Pancreas (tissue), 10 donors: ENCODE measurements around the gene SPATA2L. TPM values are rescaled to one million over a fixed set of nuclear protein-coding genes. Genes with fewer than 3 reads are reported as not detected.
"Not testable (repeated sequence)": the region's sequence is repeated elsewhere in the genome, so short reads cannot be mapped to it uniquely, and the experiment has no call there.

ENCODE experiments used
- ATAC-seq, 4 donors: fragments of 200-7000 bp; cut with Tn5 transposase; one replicate each; pipeline versions ENCODE4 v1.8.0 to v1.9.1; 2020; ENCODE audit warnings: mild to moderate bottlenecking in 4 of 4, moderate library complexity in 4 of 4
- DNase-seq, 6 donors: peaks; one replicate each; pipeline ENCODE4 v3.0.0-alpha.2; 2020
- FAIRE-seq: peaks from 2 replicates; lab custom pipeline; 2012; peaks lifted over from hg19 to GRCh38; lab: Jason Lieb, UNC
- H3K27ac ChIP-seq, 4 donors: fragments of 200-600 bp; sonication (generic); 1 replicate in 3 of 4; 2 replicates in 1 of 4; pipeline versions ENCODE4 v1.5.0 to v1.8.0; 2020
- H3K27me3 ChIP-seq, 4 donors: fragments of 200-600 bp; one replicate each; pipeline ENCODE4 v1.8.0; 2021
- H3K36me3 ChIP-seq, 3 donors: fragments of 200-600 bp; sonication (generic) in 1 of 3; one replicate each; pipeline versions ENCODE4 v1.5.0 to v1.8.0; 2020 to 2021
- H3K4me1 ChIP-seq, 3 donors: fragments of 200-600 bp; one replicate each; pipeline ENCODE4 v1.8.0; 2021
- H3K4me3 ChIP-seq, 4 donors: fragments of 200-600 bp; sonication (generic) in 2 of 4; one replicate each; pipeline versions ENCODE4 v1.5.0 to v1.8.0; 2020 to 2021
- H3K9me3 ChIP-seq, 4 donors: fragments of 200-600 bp; one replicate each; pipeline ENCODE4 v1.8.0; 2021
- CTCF ChIP-seq, 4 donors: fragments of 200-600 bp; sonication (generic) in 3 of 4; IDR thresholded peaks; one replicate each; pipeline versions ENCODE4 v1.5.0 to v1.8.0; 2021; ENCODE audit warnings: antibody characterized with exemption in 4 of 4
- WGBS, 2 donors: extraction: QIAGEN DNeasy Blood & Tissue Kit; methylation state at CpG; one replicate each; pipeline ENCODE4 v1.1.7; 2013; 5-methylcytosine and 5-hydroxymethylcytosine counted together
- intact Hi-C, 3 donors: fragments of 100-400 bp; cut with DNase I; formaldehyde crosslinking; loops; one replicate each; pipeline versions ENCODE4 v1.11.1 to v1.14.2; 2022
- polyA plus RNA-seq, 2 donors: library from polyadenylated mRNA; stranded (reverse); fragments of 200-250 nt; gene quantifications; one replicate each; pipeline ENCODE4 v1.2.3, GENCODE V29; 2013
- total RNA-seq, 6 donors: library from RNA; stranded (reverse); fragmentation: NEBNext Ultra II Directional in 4 of 6; extraction: Animal tissue kit (Norgen Biotek cat#: 25700) in 4 of 6; gene quantifications; one replicate each; pipeline versions ENCODE4 v1.2.1 to v1.2.4, GENCODE V29; 2021 to 2023
- donor health status: healthy with polysubstance abuse.
- donor health status: DM: no; HTN: no; CAD: no; lungs with moderate emphysema.
- donor health status: DM: no; HTN: no; CAD: no.
- donor health status: control.
- donor health status: control.
- donor health status: Bipolar disorder and iron deficiency.
- donor health status: DM: yes; HTN: yes; CAD: no.
- donor health status: DM: no; HTN: no; CAD: no.
- donor health status: DM: no; HTN: no; CAD: no.
- donor health status: DM: yes; HTN: yes; CAD: no.

SPATA2L gene
- total and polyA plus RNA-seq, 8 donors: 9.2 to 22.3 (median 13.5) TPM

GRCh38 chr16:89695086-89695874 lies 6.2 kb downstream of the SPATA2L start:
- H3K9me3 ChIP-seq: no peaks in the 10 kb centered on the region
- no peaks in the 10 kb centered on the region for H3K27me3 ChIP-seq
- no peak for TF ChIP-seq CTCF (IDR thresholded peaks at IDR 0.05)
- intact Hi-C loops: no loop called here
- peaks cover 0 to 7% (median 4%) of the 10 kb centered on the region in 3 donors for H3K4me1 ChIP-seq
- no peak overlapping the region for H3K27ac ChIP-seq
- ATAC-seq (no peak), FAIRE-seq (no peak), DNase-seq (peak in 3 of 6 donors; percentile 18 to 80 (median 40))
- WGBS, 2 donors: 87 to 89% methylated on average over 31 of the region's 31 CpGs
- H3K36me3 ChIP-seq: peaks cover 0 to 36% (median 32%) of the 10 kb centered on the region in 3 donors
- no peak overlapping the region for H3K4me3 ChIP-seq

GRCh38 chr16:89694784-89695085 lies 6.8 kb downstream of the SPATA2L start:
- FAIRE-seq, H3K27me3 ChIP-seq, H3K4me1 ChIP-seq, intact Hi-C loops, H3K9me3 ChIP-seq, H3K4me3 ChIP-seq, ATAC-seq, H3K27ac ChIP-seq: not testable (repeated sequence)
- WGBS, 2 donors: 94 to 95% methylated on average over 16 to 23 of the region's 23 CpGs
- peak in 3 of 6 donors; percentile 16 to 46 (median 28) for DNase-seq
- H3K36me3 ChIP-seq: peaks cover 0 to 36% (median 35%) of the 10 kb centered on the region in 3 donors

- H3K4me1 ChIP-seq: no peaks in the 10 kb centered on the region
- no peak for ATAC-seq
- peaks cover 0 to 36% (median 35%) of the 10 kb centered on the region in 3 donors for H3K36me3 ChIP-seq
- DNase-seq: peak in 2 of 6 donors; percentile 19 to 72
- TF ChIP-seq CTCF (IDR thresholded peaks at IDR 0.05): no peak
- no peaks in the 10 kb centered on the region for H3K27me3 ChIP-seq
- no peak overlapping the region for H3K4me3 ChIP-seq
- WGBS, 2 donors: 89 to 91% methylated on average over 32 of the region's 32 CpGs
- intact Hi-C loops: no loop called here
- no peak overlapping the region for H3K27ac ChIP-seq
- no peak for FAIRE-seq
- H3K9me3 ChIP-seq: no peaks in the 10 kb centered on the region
Measured at GRCh38 chr16:89693931-89694783, 7.3 kb downstream of the SPATA2L start.

GRCh38 chr16:89693289-89693731 lies 8.2 kb downstream of the SPATA2L start:
- DNase-seq: peak in 1 of 6 donors; percentile 46
- H3K4me1 ChIP-seq: peaks cover under 1 to 6% (median 2%) of the 10 kb centered on the region in 3 donors
- intact Hi-C loops: no loop called here
- no peak overlapping the region for H3K27ac ChIP-seq
- H3K9me3 ChIP-seq: no peaks in the 10 kb centered on the region
- ATAC-seq: no peak
- no peak for FAIRE-seq
- WGBS, 2 donors: 90 to 91% methylated on average over 11 of the region's 11 CpGs
- peaks cover 0 to 36% (median 35%) of the 10 kb centered on the region in 3 donors for H3K36me3 ChIP-seq
- H3K27me3 ChIP-seq: no peaks in the 10 kb centered on the region
- no peak overlapping the region for H3K4me3 ChIP-seq
- TF ChIP-seq CTCF (IDR thresholded peaks at IDR 0.05): no peak

- DNase-seq: peak in 1 of 6 donors; percentile 52
- H3K9me3 ChIP-seq: no peaks in the 10 kb centered on the region
- intact Hi-C loops: no loop called here
- WGBS, 2 donors: 92 to 97% methylated on average over 12 to 13 of the region's 13 CpGs
- no peak for TF ChIP-seq CTCF (IDR thresholded peaks at IDR 0.05)
- H3K27ac ChIP-seq: no peak overlapping the region
- ATAC-seq: no peak
- H3K4me3 ChIP-seq: no peak overlapping the region
- H3K36me3 ChIP-seq: peaks cover 0 to 36% (median 35%) of the 10 kb centered on the region in 3 donors
- H3K4me1 ChIP-seq: peaks cover 9 to 16% (median 12%) of the 10 kb centered on the region in 3 donors
- H3K27me3 ChIP-seq: no peaks in the 10 kb centered on the region
- no peak for FAIRE-seq
Measured at GRCh38 chr16:89691986-89692569, 9.4 kb downstream of the SPATA2L start.
